NCI-H526 treated with DMSO at 0.1 percent for 48 hours (cell line): Measurements from ENCODE around the gene FBLN1.
"Not testable (repeated sequence)": the region's sequence is repeated elsewhere in the genome, so short reads cannot be mapped to it uniquely, and the experiment has no call there.

Experiments used
- DNase-seq: peaks from one replicate; lab custom pipeline; 2025; lab: John Stamatoyannopoulos, UW

FBLN1 gene, protein sequence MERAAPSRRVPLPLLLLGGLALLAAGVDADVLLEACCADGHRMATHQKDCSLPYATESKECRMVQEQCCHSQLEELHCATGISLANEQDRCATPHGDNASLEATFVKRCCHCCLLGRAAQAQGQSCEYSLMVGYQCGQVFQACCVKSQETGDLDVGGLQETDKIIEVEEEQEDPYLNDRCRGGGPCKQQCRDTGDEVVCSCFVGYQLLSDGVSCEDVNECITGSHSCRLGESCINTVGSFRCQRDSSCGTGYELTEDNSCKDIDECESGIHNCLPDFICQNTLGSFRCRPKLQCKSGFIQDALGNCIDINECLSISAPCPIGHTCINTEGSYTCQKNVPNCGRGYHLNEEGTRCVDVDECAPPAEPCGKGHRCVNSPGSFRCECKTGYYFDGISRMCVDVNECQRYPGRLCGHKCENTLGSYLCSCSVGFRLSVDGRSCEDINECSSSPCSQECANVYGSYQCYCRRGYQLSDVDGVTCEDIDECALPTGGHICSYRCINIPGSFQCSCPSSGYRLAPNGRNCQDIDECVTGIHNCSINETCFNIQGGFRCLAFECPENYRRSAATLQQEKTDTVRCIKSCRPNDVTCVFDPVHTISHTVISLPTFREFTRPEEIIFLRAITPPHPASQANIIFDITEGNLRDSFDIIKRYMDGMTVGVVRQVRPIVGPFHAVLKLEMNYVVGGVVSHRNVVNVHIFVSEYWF

DNA sequence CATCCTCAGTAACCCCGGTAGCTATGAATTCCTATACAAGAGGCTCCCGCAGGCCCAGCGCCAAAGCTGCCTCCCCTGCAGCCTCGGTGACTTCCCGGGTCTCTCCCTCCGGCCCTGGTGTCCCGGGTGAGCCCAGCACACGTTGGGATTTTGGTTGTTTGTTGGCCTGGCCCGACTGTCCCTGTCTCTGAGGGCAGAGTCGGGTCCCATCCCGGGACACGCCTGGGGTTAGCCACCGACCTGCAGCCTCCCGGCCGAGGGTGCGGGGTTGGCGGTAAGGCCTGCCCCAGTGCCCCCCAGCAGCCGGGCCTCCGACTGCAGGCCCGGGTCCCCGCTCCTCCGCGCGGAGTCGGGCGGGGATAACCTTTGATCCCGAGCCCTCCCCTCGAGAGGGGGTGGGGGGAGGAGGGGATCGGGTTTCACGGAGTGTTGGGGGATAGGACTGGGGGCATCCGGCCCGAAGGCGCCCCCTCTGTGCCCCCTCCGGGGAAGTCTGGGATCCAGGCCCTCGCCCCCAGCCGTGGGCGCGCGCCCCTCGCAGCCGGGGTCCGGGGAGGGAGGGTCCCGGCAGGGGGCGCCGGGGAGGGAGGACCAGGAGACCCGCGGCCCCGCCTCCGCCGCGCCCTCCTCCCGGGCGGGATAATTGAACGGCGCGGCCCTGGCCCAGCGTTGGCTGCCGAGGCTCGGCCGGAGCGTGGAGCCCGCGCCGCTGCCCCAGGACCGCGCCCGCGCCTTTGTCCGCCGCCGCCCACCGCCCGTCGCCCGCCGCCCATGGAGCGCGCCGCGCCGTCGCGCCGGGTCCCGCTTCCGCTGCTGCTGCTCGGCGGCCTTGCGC is at the start of gene FBLN1:
Gene FBLN1 (plus strand): TSS at position 669 of the 835 bp plus-strand sequence. CDS start 103 bp downstream, at position 772.
- no peak for DNase-seq

DNA sequence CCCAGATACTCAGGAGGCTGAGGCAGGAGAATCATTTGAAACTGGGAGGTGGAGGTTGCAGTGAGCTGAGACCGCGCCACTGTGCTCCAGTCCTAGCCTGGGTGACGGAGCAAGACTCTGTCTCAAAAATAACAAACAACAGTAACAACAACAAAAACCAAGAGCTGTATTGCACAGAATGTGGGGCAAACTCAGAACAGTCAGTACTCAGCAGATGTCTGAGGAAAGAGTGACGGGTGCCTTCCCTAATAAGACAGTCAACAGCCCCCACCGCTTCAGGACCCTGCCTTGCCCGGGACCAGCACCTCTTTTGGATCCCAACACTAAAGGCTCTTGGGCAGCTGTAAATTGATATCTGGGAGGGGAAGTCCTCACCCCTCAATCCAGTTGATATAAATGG is 48.9 kb upstream of the FBLN1 start:
- DNase-seq, result no peak

DNA sequence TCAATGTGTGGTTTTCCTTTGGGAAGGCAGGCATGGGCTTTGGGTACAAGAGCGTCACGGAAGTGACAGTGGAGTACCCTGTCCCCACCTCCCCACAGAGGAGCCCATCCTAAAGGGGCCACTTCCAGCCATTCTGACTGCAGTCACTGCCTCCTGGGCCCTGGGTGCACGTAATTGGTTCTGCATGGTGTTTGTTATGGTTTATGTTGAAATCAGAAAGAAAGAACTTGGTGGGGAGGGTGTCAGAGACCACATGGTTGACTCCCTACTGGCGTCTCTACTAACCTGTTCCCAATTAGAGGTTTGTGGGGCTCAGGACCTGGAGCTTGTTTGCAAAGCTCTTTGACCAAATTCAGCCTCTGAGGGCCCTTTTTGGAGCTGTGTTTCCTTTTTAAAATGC is 48.4 kb upstream of the FBLN1 start:
- DNase-seq, result no peak

DNA sequence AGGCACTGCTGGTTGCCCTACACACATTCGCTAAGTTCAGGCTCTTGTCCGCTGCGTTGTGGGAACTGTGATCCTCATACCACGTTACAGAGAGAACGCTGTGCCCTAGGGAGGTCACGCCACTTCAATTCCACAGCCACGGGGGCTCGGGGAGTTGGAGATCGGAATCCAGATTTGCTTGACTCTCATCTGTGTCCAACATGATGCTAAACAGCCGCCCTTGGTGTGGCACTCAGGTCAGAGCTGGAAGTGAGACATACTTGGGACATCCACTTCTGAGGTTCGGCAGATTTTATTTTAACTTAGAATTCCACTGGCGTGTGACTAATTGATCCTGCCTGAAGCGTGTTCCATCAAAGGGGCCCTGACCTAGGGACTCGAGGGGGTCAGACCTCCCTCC is 47.5 kb upstream of the FBLN1 start:
- no peak for DNase-seq

DNA sequence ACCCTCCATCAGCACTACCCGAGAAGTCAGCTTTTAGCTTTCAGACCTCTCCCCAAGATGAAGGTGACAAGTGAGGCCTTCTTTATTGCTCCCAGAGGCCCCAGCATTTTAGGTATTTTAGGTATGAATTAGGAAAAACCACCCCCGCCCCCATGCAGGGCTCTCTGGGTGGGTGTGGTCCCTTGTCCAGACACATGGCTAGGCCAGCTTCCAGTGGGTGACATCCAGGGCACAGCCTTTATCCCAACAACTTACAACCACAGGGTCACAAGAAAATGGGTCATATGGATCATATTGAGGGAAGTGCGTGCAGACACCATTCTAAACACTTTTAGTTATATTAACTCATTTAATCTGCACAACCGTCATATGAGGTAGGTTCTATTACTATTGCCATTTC is 47.1 kb upstream of the FBLN1 start:
- DNase-seq, result no peak

DNA sequence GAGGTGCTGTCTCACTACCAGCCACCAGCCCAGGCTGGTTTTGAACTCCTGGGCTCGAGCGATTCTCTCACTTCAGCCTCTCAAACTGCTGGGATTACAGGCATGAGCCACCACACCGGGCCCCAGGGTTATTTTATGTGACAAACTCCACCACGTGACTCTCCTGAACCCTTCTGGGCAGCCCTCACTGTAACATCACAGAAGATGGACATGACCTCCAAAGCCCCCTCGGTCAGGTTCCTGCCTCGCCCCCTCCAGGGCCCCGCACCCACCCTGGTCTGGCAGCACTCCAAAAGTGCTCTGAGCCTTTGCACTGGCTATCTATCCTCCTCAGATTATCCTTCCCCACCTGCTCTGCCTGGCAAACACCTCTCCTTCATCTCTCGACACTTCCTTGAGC is 45.9 kb upstream of the FBLN1 start:
- no peak for DNase-seq

DNA sequence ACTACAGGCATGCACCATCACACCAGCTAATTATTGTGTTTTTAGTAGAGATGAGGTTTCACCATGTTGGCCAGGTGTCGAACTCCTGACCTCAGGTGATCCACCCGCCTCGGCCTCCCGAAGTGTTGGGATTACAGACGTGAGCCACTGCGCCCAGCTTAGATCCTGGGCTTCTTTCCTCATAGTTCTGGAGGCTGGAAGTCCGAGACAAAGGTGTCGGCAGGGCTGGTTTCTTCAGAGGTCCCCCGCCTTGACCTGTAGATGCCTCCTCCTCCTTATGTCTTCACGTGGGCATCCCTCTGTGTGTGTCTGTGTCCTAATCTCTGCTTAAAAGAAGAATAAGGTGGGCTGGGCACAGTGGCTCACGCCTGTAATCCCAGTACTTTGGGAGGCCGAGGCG is 44.2 kb upstream of the FBLN1 start:
- no peak for DNase-seq

DNA sequence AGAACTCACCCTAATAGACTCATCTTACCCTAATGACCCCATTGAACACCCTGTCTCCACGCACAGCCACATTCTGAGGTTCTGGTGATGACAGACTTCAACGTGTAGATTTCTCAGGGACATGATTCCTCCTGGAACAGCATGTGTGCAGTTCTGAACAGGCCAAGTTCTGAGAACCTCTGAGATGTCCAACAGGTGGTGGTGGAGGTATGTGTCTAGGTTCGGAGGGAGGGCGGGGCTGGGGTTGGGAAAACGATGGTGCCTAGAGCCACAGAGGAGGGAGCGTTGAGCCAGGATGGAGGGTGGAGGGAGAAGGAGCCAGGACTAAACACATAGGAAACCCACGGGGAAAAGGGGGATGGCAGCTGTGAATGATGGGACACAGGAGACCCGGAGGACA is 43.4 kb upstream of the FBLN1 start:
- DNase-seq, result no peak

DNA sequence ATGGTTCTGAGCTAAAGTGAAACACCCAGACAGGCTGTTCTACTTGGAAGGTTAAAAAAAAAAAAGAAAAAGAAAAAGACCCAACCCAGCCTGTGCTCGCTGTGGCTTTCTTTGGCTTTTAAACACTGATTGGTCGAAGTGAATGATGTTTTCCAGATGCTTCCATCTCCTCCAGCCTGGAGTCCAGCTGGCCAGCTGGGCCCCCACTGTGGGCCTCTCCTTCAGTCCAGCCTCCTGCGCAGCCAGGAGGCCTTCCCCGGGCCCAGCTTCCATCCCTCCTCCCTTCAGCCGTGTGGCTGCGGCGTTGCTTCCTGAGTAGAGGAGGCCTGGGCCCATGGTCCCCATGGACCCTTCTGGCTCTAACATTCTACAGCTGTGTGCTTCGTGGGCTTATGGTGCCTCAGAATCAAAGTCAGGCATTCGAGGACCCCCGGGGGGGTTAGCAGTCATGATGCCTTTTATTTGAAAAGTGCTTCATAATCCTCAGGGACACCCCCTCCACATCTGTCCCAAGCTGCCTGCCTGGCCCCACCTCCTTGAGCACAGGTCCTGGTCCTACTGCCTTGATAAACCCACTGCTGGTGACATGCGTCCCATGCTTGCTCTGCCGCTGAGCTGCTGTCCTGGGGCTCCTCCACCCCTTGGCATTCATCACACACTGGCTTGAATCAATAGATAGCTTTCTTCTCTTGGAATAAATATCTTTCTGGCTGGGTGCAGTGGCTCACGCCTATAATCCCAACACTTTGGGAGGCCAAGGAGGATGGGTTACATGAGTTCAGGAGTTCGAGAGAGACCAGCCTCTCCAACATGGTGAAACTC is 42.2 kb upstream of the FBLN1 start:
- no peak for DNase-seq

DNA sequence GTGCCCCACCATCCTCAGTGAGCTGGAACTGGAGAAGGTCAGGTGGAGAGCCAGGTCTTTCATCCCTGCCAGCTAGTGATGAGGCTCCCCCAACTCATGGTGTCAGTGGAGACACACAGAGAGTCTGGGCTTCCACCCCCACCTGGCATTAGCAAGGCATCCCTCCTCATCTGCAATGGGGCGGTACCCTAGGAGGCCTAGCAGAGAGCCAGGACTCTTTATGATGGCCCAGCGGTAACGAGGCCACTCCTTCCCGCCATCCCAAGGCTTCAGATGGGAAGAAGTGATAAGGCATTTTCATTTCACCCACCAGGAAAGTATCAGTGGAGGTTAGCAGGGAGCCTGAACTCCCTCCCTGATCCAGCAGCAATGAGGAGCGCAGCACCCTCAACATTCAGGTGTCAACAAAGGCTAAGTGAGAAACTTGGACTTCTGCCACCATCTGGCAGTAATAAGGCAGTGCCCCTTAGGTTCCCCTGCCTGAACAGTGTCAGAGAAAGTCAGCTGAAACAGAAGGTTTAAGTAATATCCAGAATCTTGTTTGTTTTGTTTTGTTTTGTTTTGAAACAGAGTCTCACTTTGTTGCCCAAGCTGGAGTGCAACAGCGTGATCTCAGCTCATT is 40.5 kb upstream of the FBLN1 start:
- no peak for DNase-seq

DNA sequence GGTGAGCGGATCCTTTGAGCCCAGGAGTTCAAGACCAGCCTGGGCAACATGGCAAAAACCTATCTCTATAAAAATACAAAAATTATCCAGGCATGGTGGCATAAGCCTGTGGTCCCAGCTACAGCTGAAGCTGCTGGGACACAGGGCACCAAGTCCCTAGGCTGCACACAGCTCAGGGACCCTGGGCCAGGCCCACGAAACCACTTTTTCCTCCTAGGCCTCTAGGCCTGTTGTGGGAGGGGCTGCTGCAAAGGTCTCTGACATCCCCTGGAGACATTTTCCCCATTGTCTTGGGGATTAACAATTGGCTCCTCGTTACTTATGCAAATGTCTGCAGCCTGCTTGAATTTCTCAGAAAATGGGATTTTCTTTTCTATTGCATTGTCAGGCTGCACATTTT is 39.0 kb upstream of the FBLN1 start:
- DNase-seq, result not testable (repeated sequence)

DNA sequence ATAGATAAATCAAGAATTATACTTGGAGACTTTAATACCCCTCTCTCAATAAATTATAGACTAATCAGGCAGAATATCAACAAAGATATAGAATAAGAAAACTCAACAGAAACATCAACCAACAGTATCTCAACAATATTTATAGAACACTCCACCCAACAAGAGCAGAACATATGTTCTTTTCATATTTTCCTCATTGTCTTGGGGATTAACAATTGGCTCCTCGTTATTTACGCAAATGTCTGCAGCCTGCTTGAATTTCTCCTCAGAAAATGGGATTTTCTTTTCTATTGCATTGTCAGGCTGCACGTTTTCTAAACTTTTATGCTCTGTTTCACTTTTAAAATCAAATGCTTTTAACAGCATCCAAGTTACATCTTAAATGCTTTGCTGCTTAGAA is 37.0 kb upstream of the FBLN1 start:
- no peak for DNase-seq

DNA sequence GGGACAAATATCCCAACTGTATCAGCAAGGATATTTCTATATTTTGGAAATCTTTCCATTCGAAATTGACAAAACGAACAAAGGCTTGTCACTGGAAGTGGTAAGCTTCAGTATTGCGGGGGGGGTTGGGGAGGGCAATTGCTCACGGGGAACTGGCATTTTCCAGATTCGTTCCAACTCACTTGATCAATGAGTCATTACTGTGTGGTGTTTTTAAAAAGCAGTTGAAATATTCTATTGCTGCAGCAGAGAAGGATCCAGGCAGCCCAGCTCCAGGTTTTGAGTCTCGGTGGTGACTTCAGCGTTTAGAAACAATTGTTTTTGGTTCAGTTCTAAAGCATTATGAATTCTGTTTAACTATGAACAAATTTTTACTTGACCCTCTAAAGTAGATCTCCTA is 33.8 kb upstream of the FBLN1 start:
- no peak for DNase-seq

DNA sequence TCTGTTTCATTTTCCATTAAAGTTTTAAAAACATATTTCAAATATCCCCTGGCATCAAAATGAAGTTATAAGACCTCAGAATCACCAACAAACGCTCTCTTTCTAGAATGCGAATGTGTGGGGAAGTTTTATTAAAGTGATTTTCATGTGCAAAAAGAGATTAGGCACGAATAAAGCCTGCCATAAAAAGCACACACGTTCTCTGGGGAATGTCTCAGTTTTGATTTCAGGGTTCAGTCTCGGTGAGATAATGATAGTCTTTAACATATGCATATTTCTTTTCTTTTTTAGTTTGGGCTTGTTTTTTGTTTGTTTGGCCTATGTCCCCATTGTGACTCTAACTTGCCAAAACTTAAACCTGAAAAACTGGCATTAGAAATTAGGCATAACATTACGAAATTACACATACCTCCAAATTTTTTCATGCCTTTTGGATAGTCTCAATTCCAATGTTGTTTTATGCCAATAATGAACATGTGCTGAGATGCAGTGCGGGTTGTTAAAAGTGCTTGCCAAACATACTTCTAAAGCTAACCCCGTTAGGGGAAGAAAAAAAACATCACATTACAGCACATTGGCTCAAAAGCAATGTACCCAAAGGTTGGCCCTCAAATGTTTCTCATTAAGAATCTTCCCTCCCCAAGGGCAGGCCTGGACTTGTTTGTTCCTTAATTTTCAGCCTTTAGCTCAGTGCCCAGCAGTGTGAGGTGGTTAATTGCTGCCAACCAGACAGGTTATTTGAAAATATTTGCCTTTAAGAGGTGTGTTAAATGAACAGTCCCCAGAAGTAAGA is 33.2 kb upstream of the FBLN1 start:
- peak; percentile 13 for DNase-seq

DNA sequence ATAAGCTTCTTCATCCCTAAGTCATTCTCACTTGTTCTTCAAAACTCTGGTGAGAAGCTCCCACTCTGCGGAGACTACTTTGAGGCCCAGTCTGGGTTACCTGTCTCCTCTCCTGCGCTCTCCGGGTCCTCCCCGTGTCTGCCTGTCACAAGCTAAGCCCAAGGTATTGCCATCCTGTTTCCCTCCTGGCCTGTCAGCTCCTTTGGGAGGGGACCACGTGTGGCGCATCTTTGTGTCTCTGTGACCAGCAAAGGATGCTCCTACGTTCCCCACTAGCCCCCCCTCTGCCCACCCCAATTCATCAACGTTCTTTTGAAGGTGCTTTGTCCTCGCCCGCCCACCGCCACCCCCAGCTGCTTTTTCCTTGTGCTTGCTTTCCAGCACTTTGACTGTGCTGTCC is 31.8 kb upstream of the FBLN1 start:
- DNase-seq, result no peak

DNA sequence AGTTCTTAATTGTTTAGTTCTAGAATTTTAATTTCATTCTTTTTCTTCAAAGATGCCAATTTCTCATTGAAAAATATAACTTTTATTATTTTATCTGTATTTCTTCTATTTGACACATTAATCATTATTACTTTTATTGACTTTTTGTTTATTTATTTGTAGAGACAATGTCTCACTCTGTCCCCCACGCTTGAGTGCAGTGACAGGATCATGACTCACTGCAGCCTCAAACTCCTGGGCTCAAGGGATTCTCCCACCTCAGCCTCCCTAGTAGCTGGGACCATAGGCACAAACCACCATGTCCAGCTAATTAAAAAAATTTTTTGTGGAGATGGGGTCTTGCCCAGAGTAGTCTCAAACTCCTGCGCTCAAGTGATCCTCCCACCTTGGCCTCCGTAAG is 30.3 kb upstream of the FBLN1 start:
- no peak for DNase-seq

DNA sequence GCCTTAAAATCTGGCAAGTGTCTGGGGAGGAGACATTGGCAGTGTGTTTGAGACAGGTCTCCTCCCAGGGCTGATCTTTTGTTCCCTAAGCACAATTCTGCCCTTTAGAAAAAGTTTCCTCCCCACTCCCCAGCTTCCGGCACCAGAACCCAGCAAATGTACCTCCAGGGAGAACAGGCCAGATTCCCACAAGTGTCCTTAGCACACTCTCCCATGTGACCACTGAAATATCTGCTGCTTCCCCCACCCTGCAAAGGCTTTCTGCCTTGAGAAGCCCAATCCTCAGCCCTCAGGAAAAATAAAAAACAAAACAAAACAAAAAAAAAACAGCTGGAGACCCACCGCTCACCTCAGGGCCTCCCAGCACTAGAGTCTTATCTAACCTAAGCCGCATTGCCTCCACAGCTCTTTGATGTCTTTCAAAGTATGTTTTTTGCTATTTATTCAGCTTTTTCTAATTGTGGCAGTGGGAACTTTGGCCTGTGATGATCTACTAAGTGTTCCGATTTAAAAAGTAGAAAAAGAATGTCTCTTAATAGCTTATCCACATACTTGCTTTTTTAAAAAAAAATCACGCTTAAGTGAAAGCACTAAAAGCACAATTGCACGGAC is 29.0 kb upstream of the FBLN1 start:
- DNase-seq, result no peak

DNA sequence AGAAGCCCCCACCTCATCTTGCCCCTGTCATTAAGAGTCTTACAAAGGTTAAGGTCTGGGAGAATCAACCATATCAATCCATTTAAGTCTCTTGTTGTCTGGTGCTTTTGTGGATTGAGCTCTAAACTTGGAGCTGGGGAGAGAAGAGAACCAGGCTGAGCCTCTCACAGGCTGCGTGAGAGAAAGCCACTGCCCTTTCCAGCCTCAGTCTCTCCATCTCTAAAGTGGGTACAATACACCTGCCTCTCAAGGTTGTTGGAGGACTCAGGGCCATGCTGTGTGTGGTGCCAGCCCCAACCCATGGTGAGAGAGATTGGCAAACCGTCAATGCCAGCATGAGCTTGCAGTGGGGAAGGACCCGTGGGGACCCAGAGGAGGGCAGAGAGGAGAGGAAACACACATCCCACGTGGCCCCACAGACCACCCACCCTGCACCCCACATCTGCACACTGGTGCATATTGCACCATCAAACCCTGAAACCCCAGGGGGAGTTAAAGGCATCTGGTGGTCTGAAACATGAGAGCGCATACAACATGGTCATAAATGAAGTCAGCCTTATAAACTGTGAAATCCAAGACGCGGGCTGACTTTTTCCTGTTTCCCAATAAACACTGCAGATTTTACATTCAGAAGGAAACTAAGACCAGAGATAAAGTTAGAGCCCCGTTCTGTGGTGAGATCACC is 27.5 kb upstream of the FBLN1 start:
- no peak for DNase-seq

DNA sequence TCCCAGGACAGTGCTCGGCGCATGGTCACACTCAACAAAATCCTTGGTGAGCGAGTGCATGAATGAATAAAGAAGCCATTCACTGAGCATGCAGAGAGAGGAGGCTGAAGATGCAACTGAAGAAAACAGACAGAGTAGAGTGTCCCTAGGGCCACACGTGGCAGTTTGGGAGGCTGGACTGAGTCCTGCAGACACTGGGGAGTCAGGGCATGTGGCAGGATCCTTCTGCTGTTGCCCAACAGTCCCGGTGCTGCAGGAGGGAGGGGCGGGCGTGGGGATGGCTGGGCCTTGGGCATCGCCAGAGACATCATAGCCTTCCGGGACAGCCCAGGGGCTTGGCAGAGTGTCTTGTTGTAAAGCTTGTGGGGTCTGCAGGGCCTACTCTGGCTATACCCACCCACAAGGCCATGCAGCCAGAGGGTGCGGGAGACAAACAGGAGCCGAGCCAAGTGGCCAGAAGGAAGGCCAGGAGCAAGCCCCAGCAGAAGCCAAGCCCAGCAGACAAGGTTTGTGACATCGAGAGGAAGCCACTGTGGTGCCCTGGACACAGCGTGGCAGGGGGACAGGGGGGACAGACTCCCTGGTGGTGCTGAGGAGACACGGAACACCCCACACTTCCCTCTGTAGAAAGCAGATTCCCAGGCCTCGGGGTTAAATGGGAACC is 26.7 kb upstream of the FBLN1 start:
- no peak for DNase-seq
